HK-2 (cell line): Measurements from ENCODE around the gene RELCH.
"Not testable (repeated sequence)": the region's sequence is repeated elsewhere in the genome, so short reads cannot be mapped to it uniquely, and the experiment has no call there.

Source experiments
- DNase-seq: peaks from one replicate; pipeline ENCODE4 v3.0.0-alpha.2; 2018; ENCODE audit not compliant: unreplicated experiment

Gene RELCH

GRCh38 chr18:62186774-62187542 is at the start of gene RELCH, which contains the start of gene PIGN:
Gene RELCH, plus strand, starts transcription at chr18:62187255. Its CDS starts 251 bp downstream, at chr18:62187506.
Gene PIGN, minus strand, starts transcription at chr18:62187056. Its CDS starts 25,703 bp downstream, at chr18:62161353.
- peak; percentile 95 for DNase-seq

- DNase-seq, result no peak
Observed at GRCh38 chr18:62138461-62139235, 48.4 kb upstream of the RELCH start.

GRCh38 chr18:62140259-62140658 is 46.8 kb upstream of the RELCH start:
- DNase-seq, result no peak

- DNase-seq, result no peak
Observed at GRCh38 chr18:62144338-62144737, 42.7 kb upstream of the RELCH start.

GRCh38 chr18:62151068-62151771 is 35.8 kb upstream of the RELCH start:
- no peak for DNase-seq

- DNase-seq, result no peak
Observed at GRCh38 chr18:62152844-62153243, 34.2 kb upstream of the RELCH start.

GRCh38 chr18:62157843-62158242 is 29.2 kb upstream of the RELCH start:
- no peak for DNase-seq

- DNase-seq, result no peak
Observed at GRCh38 chr18:62164310-62164709, 22.7 kb upstream of the RELCH start.

GRCh38 chr18:62164855-62165487 is 22.1 kb upstream of the RELCH start:
- DNase-seq, result no peak

- no peak for DNase-seq
Observed at GRCh38 chr18:62165583-62165982, 21.5 kb upstream of the RELCH start.

- DNase-seq, result not testable (repeated sequence)
Observed at GRCh38 chr18:62166524-62166923, 20.5 kb upstream of the RELCH start.

- DNase-seq, result no peak
Observed at GRCh38 chr18:62170857-62171256, 16.2 kb upstream of the RELCH start.

- DNase-seq, result no peak
Observed at GRCh38 chr18:62172298-62172697, 14.8 kb upstream of the RELCH start.

- no peak for DNase-seq
Observed at GRCh38 chr18:62175521-62175920, 11.5 kb upstream of the RELCH start.

- DNase-seq, result no peak
Observed at GRCh38 chr18:62177271-62177670, 9.8 kb upstream of the RELCH start.

- DNase-seq, result no peak
Observed at GRCh38 chr18:62179213-62179612, 7.8 kb upstream of the RELCH start.

GRCh38 chr18:62182220-62182619 is 4.8 kb upstream of the RELCH start:
- no peak for DNase-seq

- DNase-seq, result no peak
Observed at GRCh38 chr18:62183578-62184195, 3.4 kb upstream of the RELCH start.

- no peak for DNase-seq
Observed at GRCh38 chr18:62186499-62186773, 619 bp upstream of the RELCH start.

GRCh38 chr18:62187543-62188510 is 772 bp downstream of the RELCH start:
- peak; percentile 11 for DNase-seq
